ENCODE data around the gene PLA2G2D.

Gene PLA2G2D

DNA sequence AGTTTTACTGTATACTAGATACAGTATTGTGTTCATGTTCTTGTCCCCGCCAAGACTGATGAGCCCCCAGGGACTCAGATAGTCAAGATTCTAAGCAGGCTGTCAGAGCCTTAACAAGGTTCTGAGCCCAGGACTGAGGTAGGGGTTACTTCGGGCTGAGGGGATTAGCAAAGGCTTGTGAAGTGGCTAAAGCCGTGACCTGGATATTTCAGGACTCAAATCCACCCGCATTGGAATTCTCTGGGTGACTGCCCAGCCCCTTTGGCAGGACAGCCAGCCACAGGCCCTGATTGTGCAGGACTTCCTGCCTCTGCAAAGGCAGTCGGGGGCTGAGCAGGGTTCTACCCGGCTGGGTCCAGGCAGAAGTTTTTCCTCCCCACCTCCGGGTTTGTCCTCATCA lies 49.5 kb downstream of the PLA2G2D start, which contains the start of gene PLA2G5:
TSS of gene PLA2G5 (plus strand) at position 321 of the 400 bp plus-strand sequence. CDS start 14,637 bp downstream, outside the sequence.
- no peaks in the 10 kb centered on the region for H3K4me1 ChIP-seq (ENCODE audit: control insufficient read depth in 1 of 2, insufficient read depth in 2 of 2, low read length in 2 of 2)
- H3K27me3 ChIP-seq (ENCODE audit: control insufficient read depth in 1 of 2, insufficient read depth in 2 of 2, low read length in 2 of 2) = peaks cover 0 to 6% of the 10 kb centered on the region in 2 donors
- no peak within 1 kb of the TSS for H3K9ac ChIP-seq (ENCODE audit: low read depth in 1 of 2, low read length in 2 of 2)
- no peaks in the 10 kb centered on the region for H3K36me3 ChIP-seq (ENCODE audit: control insufficient read depth in 1 of 2, insufficient read depth in 2 of 2, low read length in 2 of 2)
- no peak within 1 kb of the TSS for H3K4me3 ChIP-seq (ENCODE audit: low read depth in 1 of 2, low read length in 2 of 2)
- H3K9me3 ChIP-seq (ENCODE audit: control insufficient read depth in 1 of 2, low read length in 2 of 2) = no peaks in the 10 kb centered on the region
- H3K27ac ChIP-seq (ENCODE audit: low read depth, low read length) = no peak within 1 kb of the TSS

GRCh38 chr1:20068722-20069121 lies 50.6 kb downstream of the PLA2G2D start:
- peaks cover 0 to 6% of the 10 kb centered on the region in 2 donors for H3K27me3 ChIP-seq (ENCODE audit: control insufficient read depth in 1 of 2, insufficient read depth in 2 of 2, low read length in 2 of 2)
- no peak overlapping the region for H3K27ac ChIP-seq (ENCODE audit: low read depth, low read length)
- no peak overlapping the region for H3K4me3 ChIP-seq (ENCODE audit: low read depth in 1 of 2, low read length in 2 of 2)
- no peaks in the 10 kb centered on the region for H3K36me3 ChIP-seq (ENCODE audit: control insufficient read depth in 1 of 2, insufficient read depth in 2 of 2, low read length in 2 of 2)
- no peaks in the 10 kb centered on the region for H3K4me1 ChIP-seq (ENCODE audit: control insufficient read depth in 1 of 2, insufficient read depth in 2 of 2, low read length in 2 of 2)
- no peaks in the 10 kb centered on the region for H3K9me3 ChIP-seq (ENCODE audit: control insufficient read depth in 1 of 2, low read length in 2 of 2)
- no peak overlapping the region for H3K9ac ChIP-seq (ENCODE audit: low read depth in 1 of 2, low read length in 2 of 2)

GRCh38 chr1:20063861-20064292 lies 55.5 kb downstream of the PLA2G2D start:
- no peak overlapping the region for H3K27ac ChIP-seq (ENCODE audit: low read depth, low read length)
- H3K4me3 ChIP-seq (ENCODE audit: low read depth in 1 of 2, low read length in 2 of 2) = no peak overlapping the region
- H3K4me1 ChIP-seq (ENCODE audit: control insufficient read depth in 1 of 2, insufficient read depth in 2 of 2, low read length in 2 of 2) = no peaks in the 10 kb centered on the region
- H3K9me3 ChIP-seq (ENCODE audit: control insufficient read depth in 1 of 2, low read length in 2 of 2) = no peaks in the 10 kb centered on the region
- no peaks in the 10 kb centered on the region for H3K36me3 ChIP-seq (ENCODE audit: control insufficient read depth in 1 of 2, insufficient read depth in 2 of 2, low read length in 2 of 2)
- peaks cover 0 to 2% of the 10 kb centered on the region in 2 donors for H3K27me3 ChIP-seq (ENCODE audit: control insufficient read depth in 1 of 2, insufficient read depth in 2 of 2, low read length in 2 of 2)
- no peak overlapping the region for H3K9ac ChIP-seq (ENCODE audit: low read depth in 1 of 2, low read length in 2 of 2)
